WTC11 (cell line): ENCODE results near the gene CCDC34. TPM values are rescaled to one million over a fixed set of nuclear protein-coding genes. Genes with fewer than 3 reads are reported as not detected.

Experiments
- ATAC-seq: fragments of 200-7000 bp; cut with Tn5 transposase; 2 replicates; pipeline ENCODE4 v1.10.0; 2021; ENCODE audit warnings: mild to moderate bottlenecking, moderate library complexity
- CTCF ChIA-PET: fragments of 300-600 bp; sonication (Branson Sonifier 250); formaldehyde crosslinking; loops from one replicate; lab custom pipeline; 2021; ENCODE audit warnings: antibody characterized with exemption; lab: Charles Lee
- POLR2A ChIA-PET: fragments of 350-600 bp; sonication (Branson Sonifier 250); formaldehyde crosslinking; loops from one replicate; lab custom pipeline; 2021; ENCODE audit warnings: antibody characterized with exemption; lab: Charles Lee
- DNase-seq: peaks from one replicate; pipeline ENCODE4 v3.0.0; 2021; ENCODE audit warnings: low spot score
- H3K27ac Mint-ChIP-seq: 2 replicates; pipeline ENCODE4 v1.8.0; 2021; ENCODE audit warnings: mixed read lengths
- H3K27me3 Mint-ChIP-seq: 2 replicates; pipeline ENCODE4 v1.8.0; 2021; ENCODE audit warnings: low read depth, mild to moderate bottlenecking, moderate library complexity, mixed read lengths
- H3K36me3 Mint-ChIP-seq: 2 replicates; pipeline ENCODE4 v1.8.0; 2021; ENCODE audit warnings: mixed read lengths
- H3K4me1 Mint-ChIP-seq: 2 replicates; pipeline ENCODE4 v1.8.0; 2022; ENCODE audit warnings: mixed read lengths
- H3K4me3 Mint-ChIP-seq: 2 replicates; pipeline ENCODE4 v1.8.0; 2021; ENCODE audit warnings: mild to moderate bottlenecking, moderate library complexity, mixed read lengths
- H3K9me3 Mint-ChIP-seq: 2 replicates; pipeline ENCODE4 v1.8.0; 2021; ENCODE audit warnings: mixed read lengths
- ATF6 ChIP-seq: sonication (generic); formaldehyde crosslinking; IDR thresholded peaks from 2 replicates; pipeline ENCODE4 v1.8.1; 2023; ENCODE audit warnings: mild to moderate bottlenecking, missing genetic modification reagents
- CTCF ChIP-seq: fragments of 200-600 bp; IDR thresholded peaks from 2 replicates; pipeline ENCODE4 v1.8.0; 2022; ENCODE audit warnings: antibody characterized with exemption
- E2F4 ChIP-seq: sonication (generic); formaldehyde crosslinking; IDR thresholded peaks from 2 replicates; pipeline ENCODE4 v1.8.1; 2022; ENCODE audit warnings: low read depth, mild to moderate bottlenecking, moderate library complexity, missing genetic modification reagents, borderline replicate concordance
- E2F5 ChIP-seq: sonication (generic); formaldehyde crosslinking; IDR thresholded peaks from 2 replicates; pipeline ENCODE4 v1.8.1; 2022; ENCODE audit warnings: mild to moderate bottlenecking, moderate library complexity, missing genetic modification reagents
- HMGA2 ChIP-seq: fragments of 250-450 bp; sonication (Bioruptor Pico); IDR thresholded peaks from 2 replicates; pipeline ENCODE4 v1.4.0; 2021; ENCODE audit warnings: mild to moderate bottlenecking, moderate library complexity
- JUN ChIP-seq: sonication (generic); formaldehyde crosslinking; IDR thresholded peaks from 2 replicates; pipeline ENCODE4 v1.8.0; 2023; ENCODE audit warnings: mild to moderate bottlenecking, missing genetic modification reagents
- NR2C2 ChIP-seq: sonication (generic); formaldehyde crosslinking; IDR thresholded peaks from 2 replicates; pipeline ENCODE4 v1.8.0; 2022; ENCODE audit warnings: mild to moderate bottlenecking, missing genetic modification reagents
- NR3C1 ChIP-seq: sonication (generic); formaldehyde crosslinking; conservative IDR thresholded peaks from 2 replicates; pipeline ENCODE4 v1.8.1; 2023; ENCODE audit warnings: low read depth, mild to moderate bottlenecking, missing genetic modification reagents
- OVOL2 ChIP-seq: fragments of 250-450 bp; sonication (Bioruptor Pico); IDR thresholded peaks from 2 replicates; pipeline ENCODE4 v1.9.0; 2021; ENCODE audit warnings: mild to moderate bottlenecking, borderline replicate concordance
- PRDM15 ChIP-seq: sonication (generic); formaldehyde crosslinking; IDR thresholded peaks from 2 replicates; pipeline ENCODE4 v1.8.0; 2022; ENCODE audit warnings: missing genetic modification reagents
- PREB ChIP-seq: sonication (generic); formaldehyde crosslinking; IDR thresholded peaks from 2 replicates; pipeline ENCODE4 v1.8.1; 2022; ENCODE audit warnings: mild to moderate bottlenecking, missing genetic modification reagents, moderate library complexity, borderline replicate concordance
- USF1 ChIP-seq: sonication (generic); formaldehyde crosslinking; IDR thresholded peaks from 2 replicates; pipeline ENCODE4 v1.8.0; 2022; ENCODE audit warnings: mild to moderate bottlenecking, missing genetic modification reagents
- ZBTB21 ChIP-seq: sonication (generic); formaldehyde crosslinking; IDR thresholded peaks from 2 replicates; pipeline ENCODE4 v1.8.1; 2023; ENCODE audit warnings: mild to moderate bottlenecking, missing genetic modification reagents, borderline replicate concordance
- ZNF121 ChIP-seq: sonication (generic); formaldehyde crosslinking; IDR thresholded peaks from 2 replicates; pipeline ENCODE4 v1.8.0; 2023; ENCODE audit warnings: missing genetic modification reagents
- ZNF138 ChIP-seq: sonication (generic); formaldehyde crosslinking; conservative IDR thresholded peaks from 2 replicates; pipeline ENCODE4 v1.8.1; 2022; ENCODE audit warnings: mild to moderate bottlenecking, moderate library complexity, missing genetic modification reagents
- ZNF232 ChIP-seq: sonication (generic); formaldehyde crosslinking; IDR thresholded peaks from 2 replicates; pipeline ENCODE4 v1.8.0; 2022; ENCODE audit warnings: mild to moderate bottlenecking, missing genetic modification reagents
- ZNF281 ChIP-seq: sonication (generic); formaldehyde crosslinking; IDR thresholded peaks from 2 replicates; pipeline ENCODE4 v1.8.0; 2023; ENCODE audit warnings: mild to moderate bottlenecking, missing genetic modification reagents
- ZNF396 ChIP-seq: fragments of 250-450 bp; sonication (Bioruptor Pico); IDR thresholded peaks from 2 replicates; pipeline ENCODE4 v1.8.0; 2021; ENCODE audit warnings: mild to moderate bottlenecking, moderate library complexity, borderline replicate concordance
- ZNF416 ChIP-seq: fragments of 250-450 bp; sonication (Bioruptor Pico); IDR thresholded peaks from 2 replicates; pipeline ENCODE4 v1.9.0; 2021; ENCODE audit warnings: mild to moderate bottlenecking, inconsistent platforms
- total RNA-seq: library from RNA; stranded (reverse); gene quantifications from 3 replicates; pipeline ENCODE4 v1.2.3, GENCODE V29; 2021

CCDC34 gene
- total RNA-seq, 1 experiment from 2014 or later: 23.7 TPM

GRCh38 chr11:27412192-27412691 lies 49.2 kb upstream of the CCDC34 start:
- H3K4me1 Mint-ChIP-seq: peaks cover 34% of the 10 kb centered on the region
- ChIA-PET CTCF (no interaction called here), POLR2A (no interaction called here)
- H3K27ac Mint-ChIP-seq: 0 out of 2 replicates have a peak overlapping the region, but pooled peaks have one; percentile 18
- no peaks in the 10 kb centered on the region for H3K27me3 Mint-ChIP-seq
- H3K36me3 Mint-ChIP-seq: no peaks in the 10 kb centered on the region
- no peak for TF ChIP-seq NR3C1 (CRISPR knock-in tag)
- TF ChIP-seq ATF6 (CRISPR knock-in tag): no peak
- TF ChIP-seq JUN: no peak
- no peak for TF ChIP-seq ZNF416 (CRISPR knock-in tag)
- TF ChIP-seq HMGA2 (CRISPR knock-in tag): no peak
- TF ChIP-seq E2F5 (CRISPR knock-in tag): no peak
- no peak for TF ChIP-seq ZNF138 (CRISPR knock-in tag)
- H3K4me3 Mint-ChIP-seq: no peak overlapping the region
- no peaks in the 10 kb centered on the region for H3K9me3 Mint-ChIP-seq
- ATAC-seq (no peak), DNase-seq (no peak)

- no peak overlapping the region for H3K27ac Mint-ChIP-seq
- H3K36me3 Mint-ChIP-seq: no peaks in the 10 kb centered on the region
- H3K9me3 Mint-ChIP-seq: no peaks in the 10 kb centered on the region
- ATAC-seq: no peak
- H3K4me3 Mint-ChIP-seq: no peak overlapping the region
- DNase-seq: no peak
- ChIA-PET CTCF (no interaction called here), POLR2A (no interaction called here)
- peaks cover 25% of the 10 kb centered on the region for H3K4me1 Mint-ChIP-seq
- H3K27me3 Mint-ChIP-seq: no peaks in the 10 kb centered on the region
- TF ChIP-seq ZBTB21 (CRISPR knock-in tag): no peak
- no peak for TF ChIP-seq ZNF396
- no peak for TF ChIP-seq E2F4
- TF ChIP-seq ZNF121 (CRISPR knock-in tag): no peak
- no peak for TF ChIP-seq PRDM15 (CRISPR knock-in tag)
- TF ChIP-seq ZNF281: no peak
- no peak for TF ChIP-seq NR2C2
- no peak for TF ChIP-seq PREB (CRISPR knock-in tag)
- no peak for TF ChIP-seq OVOL2 (CRISPR knock-in tag)
- no peak for TF ChIP-seq CTCF
- TF ChIP-seq JUN: no peak
- no peak for TF ChIP-seq USF1 (CRISPR knock-in tag)
- no peak for TF ChIP-seq ZNF232 (CRISPR knock-in tag)
Measured at GRCh38 chr11:27411328-27411727, 48.3 kb upstream of the CCDC34 start.
